Hepatocyte (in vitro differentiated cells): Measurements from ENCODE around the gene AMPD3. TPM values are rescaled to one million over a fixed set of nuclear protein-coding genes. Genes with fewer than 3 reads are reported as not detected.

Source experiments
- DNase-seq: peaks from one replicate; pipeline ENCODE4 v3.0.0-alpha.2; 2016; ENCODE audit warnings: low spot score
- H2AFZ ChIP-seq: fragments of 200-600 bp; sonication (generic); 2 replicates; pipeline ENCODE4 v1.6.0; 2016; ENCODE audit warnings: antibody characterized with exemption, mild to moderate bottlenecking
- H3K27ac ChIP-seq: fragments of 200-600 bp; sonication (generic); 2 replicates; pipeline ENCODE4 v1.5.1; 2016; ENCODE audit warnings: mild to moderate bottlenecking
- H3K27me3 ChIP-seq: fragments of 200-600 bp; sonication (generic); 2 replicates; pipeline ENCODE4 v1.6.1; 2016
- H3K36me3 ChIP-seq: fragments of 200-600 bp; sonication (generic); replicated peaks from 2 replicates; pipeline ENCODE4 v1.5.1; 2016; ENCODE audit warnings: low read depth; ENCODE audit not compliant: insufficient read depth
- H3K4me1 ChIP-seq: fragments of 200-600 bp; sonication (generic); 2 replicates; pipeline ENCODE4 v1.5.1; 2016; ENCODE audit warnings: mild to moderate bottlenecking, moderate library complexity; ENCODE audit not compliant: insufficient read depth
- H3K4me2 ChIP-seq: fragments of 200-600 bp; sonication (generic); 2 replicates; pipeline ENCODE4 v1.6.0; 2016
- H3K4me3 ChIP-seq: fragments of 200-600 bp; sonication (generic); 2 replicates; pipeline ENCODE4 v1.5.1; 2016; ENCODE audit warnings: mild to moderate bottlenecking
- H3K79me2 ChIP-seq: fragments of 200-600 bp; sonication (generic); 2 replicates; pipeline ENCODE4 v1.6.0; 2017; ENCODE audit warnings: mild to moderate bottlenecking
- H3K9me2 ChIP-seq: fragments of 200-600 bp; sonication (generic); replicated peaks from 2 replicates; pipeline ENCODE4 v1.6.0; 2017; ENCODE audit warnings: mild to moderate bottlenecking; ENCODE audit not compliant: insufficient read depth
- H3K9me3 ChIP-seq: fragments of 200-600 bp; sonication (generic); 2 replicates; pipeline ENCODE4 v1.5.1; 2016; ENCODE audit warnings: low read depth, mild to moderate bottlenecking
- H4K20me1 ChIP-seq: fragments of 200-600 bp; sonication (generic); 2 replicates; pipeline ENCODE4 v1.6.0; 2016; ENCODE audit warnings: mild to moderate bottlenecking; ENCODE audit not compliant: insufficient read depth, poor library complexity, severe bottlenecking
- EZH2 ChIP-seq: fragments of 200-600 bp; sonication (generic); IDR thresholded peaks from 2 replicates; pipeline ENCODE4 v1.6.1; 2016; ENCODE audit warnings: antibody characterized with exemption, mild to moderate bottlenecking, borderline replicate concordance
- EZH2phosphoT487 ChIP-seq: fragments of 200-600 bp; sonication (generic); IDR thresholded peaks from one replicate; pipeline ENCODE4 v1.6.1; 2018; ENCODE audit warnings: antibody characterized with exemption, mild to moderate bottlenecking, low read depth, moderate library complexity; ENCODE audit not compliant: unreplicated experiment, severe bottlenecking
- WGBS: methylation state at CpG from one replicate; pipeline ENCODE4 v1.1.6; 2016; ENCODE audit warnings: low lambda C conversion rate; ENCODE audit errors: missing lambda C conversion rate; 5-methylcytosine and 5-hydroxymethylcytosine counted together
- polyA plus RNA-seq: library from polyadenylated mRNA; unstranded; fragments of >200 nt; fragmentation: Nextera tagmentation; extraction: Ambion mirVana; gene quantifications from 2 replicates; pipeline ENCODE4 v1.2.1, GENCODE V29; 2016
- total RNA-seq: library from RNA; depleted of rRNA; stranded (reverse); fragments of >200 nt; gene quantifications from 2 replicates; pipeline ENCODE4 v1.2.3, GENCODE V29; 2014
- TF ChIP-seq, protein P1 (sequence below): fragments of 200-600 bp; sonication (generic); IDR thresholded peaks from 2 replicates; pipeline ENCODE4 v1.5.1; 2016; ENCODE audit warnings: antibody characterized with exemption, mild to moderate bottlenecking; ENCODE audit not compliant: poor library complexity

Gene AMPD3
- total and polyA plus RNA-seq, 2 experiments from 2014 or later: 1.8 to 4.1 TPM

DNA sequence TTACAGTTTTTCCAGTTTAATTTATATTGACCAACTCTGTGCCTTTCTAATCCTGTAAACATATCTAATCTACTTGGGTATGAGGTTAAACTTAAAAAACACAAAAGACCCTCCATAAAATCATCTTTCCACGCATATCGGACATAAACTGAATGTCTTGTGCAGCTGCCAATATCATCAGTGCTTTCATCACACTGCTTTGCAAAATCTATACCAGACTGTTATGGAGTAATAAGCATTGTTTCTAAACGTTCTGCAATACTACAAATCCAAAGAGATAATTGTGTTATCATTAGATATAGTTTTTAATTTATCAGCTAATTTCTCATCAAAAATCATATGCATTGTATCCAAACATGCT is 36.1 kb upstream of the AMPD3 start:
- Histone ChIP-seq H3K9me2 (no peaks in the 10 kb centered on the region), H2AFZ (no peak overlapping the region), H3K4me2 (no peak overlapping the region), H3K27me3 (no peaks in the 10 kb centered on the region), H4K20me1 (no peaks in the 10 kb centered on the region), H3K79me2 (no peaks in the 10 kb centered on the region), H3K27ac (no peak overlapping the region), H3K4me1 (no peaks in the 10 kb centered on the region), H3K9me3 (no peaks in the 10 kb centered on the region), H3K4me3 (no peak overlapping the region), H3K36me3 (no peaks in the 10 kb centered on the region)
- DNase-seq: no peak
- 64% methylated on average over 3 of the region's 3 CpGs for WGBS
- TF ChIP-seq, protein P1, sequence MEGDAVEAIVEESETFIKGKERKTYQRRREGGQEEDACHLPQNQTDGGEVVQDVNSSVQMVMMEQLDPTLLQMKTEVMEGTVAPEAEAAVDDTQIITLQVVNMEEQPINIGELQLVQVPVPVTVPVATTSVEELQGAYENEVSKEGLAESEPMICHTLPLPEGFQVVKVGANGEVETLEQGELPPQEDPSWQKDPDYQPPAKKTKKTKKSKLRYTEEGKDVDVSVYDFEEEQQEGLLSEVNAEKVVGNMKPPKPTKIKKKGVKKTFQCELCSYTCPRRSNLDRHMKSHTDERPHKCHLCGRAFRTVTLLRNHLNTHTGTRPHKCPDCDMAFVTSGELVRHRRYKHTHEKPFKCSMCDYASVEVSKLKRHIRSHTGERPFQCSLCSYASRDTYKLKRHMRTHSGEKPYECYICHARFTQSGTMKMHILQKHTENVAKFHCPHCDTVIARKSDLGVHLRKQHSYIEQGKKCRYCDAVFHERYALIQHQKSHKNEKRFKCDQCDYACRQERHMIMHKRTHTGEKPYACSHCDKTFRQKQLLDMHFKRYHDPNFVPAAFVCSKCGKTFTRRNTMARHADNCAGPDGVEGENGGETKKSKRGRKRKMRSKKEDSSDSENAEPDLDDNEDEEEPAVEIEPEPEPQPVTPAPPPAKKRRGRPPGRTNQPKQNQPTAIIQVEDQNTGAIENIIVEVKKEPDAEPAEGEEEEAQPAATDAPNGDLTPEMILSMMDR: no peak
- TF ChIP-seq EZH2: no peak
- TF ChIP-seq EZH2phosphoT487: no peak

DNA sequence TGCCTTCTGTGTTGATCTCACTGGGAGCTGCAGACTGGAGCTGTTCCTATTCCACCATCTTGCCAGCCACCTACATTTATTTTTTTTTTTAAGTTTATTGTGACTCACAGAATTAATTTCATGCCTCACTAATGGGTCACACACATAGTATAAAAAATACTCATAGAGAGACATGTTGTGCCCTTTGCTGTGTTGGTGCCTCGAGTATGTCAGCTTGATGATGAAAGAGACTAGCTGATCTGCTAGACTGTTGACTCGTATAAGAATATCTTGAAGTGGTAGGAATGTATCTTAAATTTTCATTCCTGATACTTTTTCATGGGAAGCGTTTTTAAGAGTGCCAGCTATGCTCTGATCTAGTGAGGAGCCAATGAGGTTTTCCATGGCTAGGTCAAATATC is 28.6 kb upstream of the AMPD3 start:
- TF ChIP-seq EZH2 (no peak), EZH2phosphoT487 (no peak)
- TF ChIP-seq, protein P1: no peak
- Histone ChIP-seq H3K79me2 (no peaks in the 10 kb centered on the region), H3K9me3 (no peaks in the 10 kb centered on the region), H3K27me3 (no peaks in the 10 kb centered on the region), H3K27ac (no peak overlapping the region), H3K4me2 (no peak overlapping the region), H2AFZ (no peak overlapping the region), H4K20me1 (no peaks in the 10 kb centered on the region), H3K9me2 (no peaks in the 10 kb centered on the region), H3K4me3 (no peak overlapping the region), H3K4me1 (no peaks in the 10 kb centered on the region), H3K36me3 (no peaks in the 10 kb centered on the region)
- no peak for DNase-seq
- 91% methylated on average over 3 of the region's 3 CpGs for WGBS

DNA sequence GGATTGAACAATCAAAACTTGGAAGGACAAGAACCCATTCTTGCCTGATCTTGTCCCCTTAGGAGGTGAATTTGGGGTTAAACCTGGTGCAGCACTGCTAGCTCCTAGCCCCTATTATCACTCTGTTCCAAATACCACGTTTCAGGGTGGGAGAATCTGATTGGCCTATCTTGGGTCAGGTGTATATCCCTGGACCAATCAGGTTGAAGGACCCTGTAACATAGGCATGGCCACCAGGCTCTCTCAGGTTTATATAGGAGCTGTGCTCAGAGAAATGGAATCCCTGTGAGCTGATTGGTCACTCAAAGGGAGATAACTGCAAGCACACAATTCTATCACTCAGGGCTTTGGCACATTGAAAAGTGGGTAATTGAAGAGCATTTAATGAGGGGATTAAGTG is 26.6 kb upstream of the AMPD3 start:
- H3K79me2 ChIP-seq: no peaks in the 10 kb centered on the region
- H2AFZ ChIP-seq: no peak overlapping the region
- no peaks in the 10 kb centered on the region for H4K20me1 ChIP-seq
- TF ChIP-seq EZH2phosphoT487 (no peak), EZH2 (no peak)
- TF ChIP-seq, protein P1: no peak
- no peak for DNase-seq
- H3K4me3 ChIP-seq: no peak overlapping the region
- no peaks in the 10 kb centered on the region for H3K4me1 ChIP-seq
- no peaks in the 10 kb centered on the region for H3K9me2 ChIP-seq
- H3K9me3 ChIP-seq: no peaks in the 10 kb centered on the region
- H3K36me3 ChIP-seq: no peaks in the 10 kb centered on the region
- no peak overlapping the region for H3K27ac ChIP-seq
- no peaks in the 10 kb centered on the region for H3K27me3 ChIP-seq
- 68% methylated on average over 1 of the region's 1 CpG for WGBS
- H3K4me2 ChIP-seq: no peak overlapping the region

DNA sequence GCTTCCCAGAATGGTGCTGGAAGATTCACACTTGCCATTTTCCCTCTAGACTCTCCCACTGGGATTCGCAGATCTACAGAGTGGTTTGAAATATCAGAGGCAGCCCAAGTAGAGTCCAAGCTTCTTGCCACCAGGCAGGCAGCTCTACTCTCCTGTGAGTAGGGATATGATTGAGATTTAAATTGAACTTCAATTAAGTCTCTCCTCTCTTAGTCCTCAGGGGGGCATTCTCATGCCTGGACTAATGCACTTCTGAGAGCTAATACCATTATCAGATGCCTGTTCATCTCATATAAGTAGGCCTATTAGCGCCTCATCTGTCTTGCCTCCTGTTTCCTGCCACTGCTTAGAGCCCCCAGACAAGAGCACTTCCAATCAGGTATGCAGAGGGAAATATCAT is 25.5 kb upstream of the AMPD3 start:
- TF ChIP-seq, protein P1: no peak
- TF ChIP-seq EZH2: no peak
- no peak for TF ChIP-seq EZH2phosphoT487
- WGBS: 92% methylated on average over 2 of the region's 2 CpGs
- no peaks in the 10 kb centered on the region for H3K9me2 ChIP-seq

More for the DNA sequence above, 25.5 kb upstream of the AMPD3 start:
- H3K4me2 ChIP-seq: no peak overlapping the region
- no peak overlapping the region for H2AFZ ChIP-seq
- no peak overlapping the region for H3K27ac ChIP-seq
- DNase-seq: no peak
- no peaks in the 10 kb centered on the region for H4K20me1 ChIP-seq
- H3K79me2 ChIP-seq: no peaks in the 10 kb centered on the region
- no peaks in the 10 kb centered on the region for H3K9me3 ChIP-seq
- H3K36me3 ChIP-seq: no peaks in the 10 kb centered on the region
- no peaks in the 10 kb centered on the region for H3K27me3 ChIP-seq
- no peaks in the 10 kb centered on the region for H3K4me1 ChIP-seq
- H3K4me3 ChIP-seq: no peak overlapping the region
